IMR-90 (cell line): ENCODE data around the gene OR10R2. TPM values are rescaled to one million over a fixed set of nuclear protein-coding genes. Genes with fewer than 3 reads are reported as not detected.

Experiments used
- ATAC-seq: fragments of 200-7000 bp; cut with Tn5 transposase; 2 replicates; pipeline ENCODE4 v1.9.1; 2020; ENCODE audit warnings: low read depth, mild to moderate bottlenecking, moderate library complexity
- BruUV-seq: library from RNA; stranded (reverse); fragments of 400-500 nt; replicated peaks from 2 replicates; lab custom pipeline; 2021; lab: Mats Ljungman, UMichigan
- CTCF ChIA-PET: fragments of 300-600 bp; formaldehyde crosslinking; extraction: SDS; loops from one replicate; lab custom pipeline; 2021; ENCODE audit warnings: antibody characterized with exemption; lab: Yijun Ruan, JAX
- POLR2A ChIA-PET: fragments of 300-600 bp; sonication (Branson Sonifier 250); formaldehyde crosslinking; loops from one replicate; lab custom pipeline; 2022; ENCODE audit warnings: antibody characterized with exemption; ENCODE audit not compliant: unreplicated experiment; lab: Charles Lee
- DNase-seq: peaks from one replicate; pipeline ENCODE4 v3.0.0; 2013
- H2AFZ ChIP-seq: replicated peaks from 2 replicates; pipeline ENCODE3; 2013; ENCODE audit warnings: low read length, mild to moderate bottlenecking; ENCODE audit not compliant: poor library complexity
- H2AK5ac ChIP-seq: 2 replicates; pipeline ENCODE4 v1.6.1; 2013; ENCODE audit warnings: low read depth, low read length, inconsistent platforms
- H2AK9ac ChIP-seq: replicated peaks from 2 replicates; pipeline ENCODE3; 2013; ENCODE audit warnings: mild to moderate bottlenecking, low read depth, low read length, moderate library complexity; ENCODE audit not compliant: poor library complexity
- H2BK120ac ChIP-seq: 2 replicates; pipeline ENCODE4 v1.6.1; 2013; ENCODE audit warnings: low read depth, low read length, inconsistent platforms
- H2BK15ac ChIP-seq: 3 replicates; pipeline ENCODE4 v1.6.1; 2013; ENCODE audit warnings: low read depth, low read length, inconsistent platforms
- H2BK20ac ChIP-seq: 2 replicates; pipeline ENCODE4 v1.6.1; 2013; ENCODE audit warnings: low read depth, mild to moderate bottlenecking, inconsistent platforms, low read length, moderate library complexity
- H2BK5ac ChIP-seq: 2 replicates; pipeline ENCODE4 v1.6.1; 2013; ENCODE audit warnings: mild to moderate bottlenecking, low read depth, low read length, inconsistent platforms; ENCODE audit not compliant: poor library complexity, severe bottlenecking
- H3K14ac ChIP-seq: replicated peaks from 2 replicates; pipeline ENCODE4 v1.6.1; 2013; ENCODE audit warnings: low read depth, low read length, inconsistent platforms
- H3K18ac ChIP-seq: 2 replicates; pipeline ENCODE4 v1.6.1; 2013; ENCODE audit warnings: low read depth, low read length, control low read depth
- H3K23ac ChIP-seq: 2 replicates; pipeline ENCODE4 v1.6.1; 2013; ENCODE audit warnings: low read depth, low read length, inconsistent platforms
- H3K27ac ChIP-seq: 2 replicates; pipeline ENCODE4 v1.5.1; 2013; ENCODE audit warnings: mild to moderate bottlenecking, control low read depth, low read length; ENCODE audit not compliant: insufficient read depth
- H3K27me3 ChIP-seq: 2 replicates; pipeline ENCODE4 v1.6.1; 2013; ENCODE audit warnings: low read length; ENCODE audit not compliant: control insufficient read depth, insufficient read depth
- H3K36me3 ChIP-seq: 2 replicates; pipeline ENCODE4 v1.6.1; 2013; ENCODE audit warnings: low read length, mixed read lengths; ENCODE audit not compliant: control insufficient read depth, insufficient read depth
- H3K4ac ChIP-seq: 2 replicates; pipeline ENCODE4 v1.6.1; 2013; ENCODE audit warnings: low read depth, low read length, inconsistent platforms
- H3K4me1 ChIP-seq: 2 replicates; pipeline ENCODE4 v1.6.1; 2013; ENCODE audit warnings: low read length, mixed read lengths; ENCODE audit not compliant: control insufficient read depth, insufficient read depth
- H3K4me2 ChIP-seq: 2 replicates; pipeline ENCODE4 v1.6.1; 2013; ENCODE audit warnings: low read depth, mild to moderate bottlenecking, control low read depth, low read length, moderate library complexity
- H3K4me3 ChIP-seq: 2 replicates; pipeline ENCODE4 v1.5.1; 2013; ENCODE audit warnings: low read depth, mild to moderate bottlenecking, control low read depth, low read length, moderate library complexity; ENCODE audit not compliant: insufficient read depth
- H3K56ac ChIP-seq: 2 replicates; pipeline ENCODE4 v1.6.1; 2013; ENCODE audit warnings: low read length, inconsistent platforms; ENCODE audit not compliant: insufficient read depth; ENCODE audit errors: extremely low read depth
- H3K79me1 ChIP-seq, 2 experiments: 2 replicates each; pipeline ENCODE4 v1.6.1; 2013; ENCODE audit warnings: low read length in 2 of 2, inconsistent platforms in 1 of 2, low read depth in 1 of 2
- H3K9ac ChIP-seq: 2 replicates; pipeline ENCODE4 v1.6.1; 2013; ENCODE audit warnings: low read depth, low read length, control low read depth
- H3K9me1 ChIP-seq: 2 replicates; pipeline ENCODE4 v1.6.1; 2013; ENCODE audit warnings: low read length, inconsistent platforms; ENCODE audit not compliant: insufficient read depth
- H3K9me3 ChIP-seq: 2 replicates; pipeline ENCODE4 v1.6.1; 2013; ENCODE audit warnings: low read length; ENCODE audit not compliant: control insufficient read depth, insufficient read depth
- H4K20me1 ChIP-seq: 2 replicates; pipeline ENCODE4 v1.6.1; 2013; ENCODE audit warnings: low read length, inconsistent platforms; ENCODE audit not compliant: insufficient read depth
- H4K5ac ChIP-seq: 2 replicates; pipeline ENCODE4 v1.6.1; 2013; ENCODE audit warnings: mild to moderate bottlenecking, low read depth, low read length, control low read depth
- H4K8ac ChIP-seq, 2 experiments: 2 replicates each; pipeline ENCODE4 v1.6.1; 2013; ENCODE audit warnings: low read depth in 2 of 2, low read length in 2 of 2, control low read depth in 1 of 2, inconsistent platforms in 1 of 2
- H4K91ac ChIP-seq: 2 replicates; pipeline ENCODE4 v1.6.1; 2013; ENCODE audit warnings: low read depth, low read length, inconsistent platforms; ENCODE audit not compliant: insufficient read depth
- BHLHE40 ChIP-seq: fragments of 150-350 bp; IDR thresholded peaks from 2 replicates; pipeline ENCODE4 v1.6.1; 2016; ENCODE audit warnings: mild to moderate bottlenecking, low read depth, low read length
- CEBPB ChIP-seq: IDR thresholded peaks from 2 replicates; pipeline ENCODE4 v1.6.1; 2012; ENCODE audit warnings: low read depth, low read length, improper control_type of control experiment
- CHD1 ChIP-seq: IDR thresholded peaks from 2 replicates; pipeline ENCODE4 v1.6.1; 2012; ENCODE audit warnings: low read depth, low read length, improper control_type of control experiment
- CTCF ChIP-seq: conservative IDR thresholded peaks from 2 replicates; pipeline ENCODE4 v1.5.1; 2012; ENCODE audit warnings: mild to moderate bottlenecking, low read depth, low read length, improper control_type of control experiment
- MAFK ChIP-seq: IDR thresholded peaks from 2 replicates; pipeline ENCODE4 v1.6.1; 2012; ENCODE audit warnings: low read depth, low read length, improper control_type of control experiment
- MAZ ChIP-seq: IDR thresholded peaks from 2 replicates; pipeline ENCODE4 v1.6.1; 2012; ENCODE audit warnings: low read depth, mild to moderate bottlenecking, low read length, improper control_type of control experiment, moderate library complexity, borderline replicate concordance
- NFE2L2 ChIP-seq: fragments of 150-350 bp; IDR thresholded peaks from 2 replicates; pipeline ENCODE4 v1.6.1; 2016; ENCODE audit warnings: low read depth, mild to moderate bottlenecking, low read length
- RCOR1 ChIP-seq: IDR thresholded peaks from 2 replicates; pipeline ENCODE4 v1.6.1; 2012; ENCODE audit warnings: mild to moderate bottlenecking, low read length, improper control_type of control experiment; ENCODE audit not compliant: insufficient replicate concordance
- SMC3 ChIP-seq: fragments of 150-350 bp; IDR thresholded peaks from 2 replicates; pipeline ENCODE4 v1.6.1; 2016; ENCODE audit warnings: low read depth, mild to moderate bottlenecking, antibody characterized with exemption, low read length, moderate library complexity
- WGBS, 2 experiments: methylation state at CpG; one replicate each; pipeline versions ENCODE4 v1.1.5 to v1.1.7; 2013; ENCODE audit warnings: missing lambda C conversion rate in 2 of 2; ENCODE audit not compliant: insufficient read length in 1 of 2; ENCODE audit errors: extremely low coverage in 2 of 2; 5-methylcytosine and 5-hydroxymethylcytosine counted together
- dilution Hi-C: fragments of 300-500 bp; cut with HindIII; formaldehyde crosslinking; loops from one replicate; pipeline ENCODE4 v1.14.3; 2018; ENCODE audit warnings: low sequenced_read_pairs; ENCODE audit not compliant: unreplicated experiment
- in situ Hi-C: fragments of 300-500 bp; cut with MboI; formaldehyde crosslinking; loops from 3 replicates; pipeline ENCODE4 v1.14.3; 2019; ENCODE audit warnings: low sequenced_read_pairs, inconsistent platforms, mixed read lengths
- intact Hi-C: fragments of 100-400 bp; cut with micrococcal nuclease; formaldehyde crosslinking; loops from 2 replicates; pipeline ENCODE4 v1.10.0; 2022
- polyA plus RNA-seq, 3 experiments: library from polyadenylated mRNA; depleted of rRNA; stranded (reverse); fragments of >200 nt; gene quantifications; 2 replicates each; pipeline ENCODE4 v1.2.3, GENCODE V29; 2012; ENCODE audit warnings: low replicate concordance in 1 of 3
- total RNA-seq: library from RNA; depleted of rRNA; stranded (reverse); fragments of >200 nt; gene quantifications from 2 replicates; pipeline ENCODE4 v1.2.3, GENCODE V29; 2012

OR10R2 gene
- total and polyA plus RNA-seq, 2 of the 4 experiments (the other 2 are of a cell fraction) = not detected

DNA sequence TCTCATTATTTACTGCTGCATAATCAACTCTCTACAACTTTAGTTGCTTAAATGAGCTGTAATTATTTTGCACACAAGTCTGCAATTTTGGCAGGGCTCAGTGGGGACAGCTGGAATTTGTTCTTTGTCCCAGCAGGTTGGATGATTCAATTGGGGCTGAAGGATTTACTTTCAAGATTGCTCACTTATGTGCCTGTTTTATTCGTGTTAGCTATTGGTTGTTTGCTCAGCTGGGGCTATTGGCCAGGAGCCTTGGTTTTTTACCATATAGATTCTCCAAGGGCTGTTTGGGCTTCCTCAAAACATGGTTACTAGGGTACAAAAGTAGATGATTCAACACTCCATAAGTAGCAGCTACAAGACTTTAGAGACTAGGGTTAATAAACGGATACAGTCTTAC lies 13.4 kb downstream of the OR10R2 start:
- Histone ChIP-seq H4K8ac (no peak overlapping the region), H3K27ac (no peak overlapping the region), H2BK120ac (no peak overlapping the region), H4K20me1 (no peaks in the 10 kb centered on the region), H2BK15ac (no peak overlapping the region), H3K9me1 (no peaks in the 10 kb centered on the region), H3K27me3 (no peaks in the 10 kb centered on the region), H4K91ac (no peak overlapping the region), H3K18ac (no peak overlapping the region), H3K14ac (no peak overlapping the region), H3K9me3 (no peaks in the 10 kb centered on the region), H3K9ac (no peak overlapping the region), H2AK5ac (no peak overlapping the region), H3K4ac (no peak overlapping the region), H2AK9ac (no peak overlapping the region), H2BK20ac (no peak overlapping the region), H3K23ac (no peak overlapping the region), H3K4me3 (no peak overlapping the region), H3K36me3 (no peaks in the 10 kb centered on the region), H2BK5ac (no peak overlapping the region), H3K4me1 (no peaks in the 10 kb centered on the region), H3K56ac (no peak overlapping the region), H4K5ac (no peak overlapping the region), H2AFZ (no peak overlapping the region), H3K4me2 (no peak overlapping the region), H3K79me1 (no peaks in the 10 kb centered on the region)
- CTCF ChIA-PET = no interaction called here
- in situ Hi-C loops = no loop called here
- POLR2A ChIA-PET = no interaction called here
- no peak for TF ChIP-seq CHD1
- no peak for TF ChIP-seq RCOR1
- TF ChIP-seq MAFK = no peak
- no peak for TF ChIP-seq BHLHE40
- TF ChIP-seq MAZ = no peak
- TF ChIP-seq CEBPB = no peak
- no peak for TF ChIP-seq CTCF
- TF ChIP-seq SMC3 = no peak
- TF ChIP-seq NFE2L2 = no peak
- dilution Hi-C loops = no loop called here
- WGBS, 2 experiments = no CpG with 5 or more reads among the region's 2 CpGs
- no peak for DNase-seq
- BruUV-seq = no TSS peak
- intact Hi-C loops = no loop called here
- ATAC-seq = no peak
